Kidney epithelial cell (primary cell): ENCODE results near the gene FRY. TPM values are rescaled to one million over a fixed set of nuclear protein-coding genes. Genes with fewer than 3 reads are reported as not detected.

ENCODE experiments used
- DNase-seq: peaks from one replicate; pipeline ENCODE4 v3.0.0-alpha.2; 2010; ENCODE audit warnings: low read depth
- H3K27me3 ChIP-seq: 2 replicates; pipeline ENCODE4 v1.6.0; 2011; ENCODE audit warnings: low read length; ENCODE audit not compliant: control insufficient read depth, insufficient read depth
- H3K36me3 ChIP-seq: 2 replicates; pipeline ENCODE4 v1.5.1; 2011; ENCODE audit warnings: low read length; ENCODE audit not compliant: control insufficient read depth, insufficient read depth
- H3K4me3 ChIP-seq: 2 replicates; pipeline ENCODE4 v1.5.1; 2011; ENCODE audit warnings: low read depth, mild to moderate bottlenecking, control low read depth, low read length
- CTCF ChIP-seq: IDR thresholded peaks from 2 replicates; pipeline ENCODE4 v1.5.1; 2011; ENCODE audit warnings: mild to moderate bottlenecking, moderate library complexity, low read length, control low read depth, inconsistent platforms; ENCODE audit not compliant: insufficient read depth, poor library complexity, severe bottlenecking
- total RNA-seq: library from RNA; depleted of rRNA; stranded (reverse); fragments of >200 nt; gene quantifications from 2 replicates; pipeline ENCODE4 v1.2.3, GENCODE V29; 2015

The FRY gene
- total RNA-seq, 1 donor from 2014 or later, result 6.7 TPM

- Histone ChIP-seq H3K27me3 (no peaks in the 10 kb centered on the region), H3K36me3 (no peaks in the 10 kb centered on the region), H3K4me3 (no peak overlapping the region)
- TF ChIP-seq CTCF, result no peak
- DNase-seq, result no peak
These were observed 142.8 kb downstream of the FRY start for GRCh38 chr13:32174366-32174765.

GRCh38 chr13:32175307-32175706 lies 143.7 kb downstream of the FRY start:
- peak; percentile 5 for DNase-seq
- no peak overlapping the region for H3K4me3 ChIP-seq
- H3K27me3 ChIP-seq, result no peaks in the 10 kb centered on the region
- no peaks in the 10 kb centered on the region for H3K36me3 ChIP-seq
- no peak for TF ChIP-seq CTCF

GRCh38 chr13:32175943-32176342 lies 144.4 kb downstream of the FRY start:
- DNase-seq, result no peak
- H3K4me3 ChIP-seq, result no peak overlapping the region
- no peaks in the 10 kb centered on the region for H3K36me3 ChIP-seq
- H3K27me3 ChIP-seq, result no peaks in the 10 kb centered on the region
- no peak for TF ChIP-seq CTCF

- no peak for DNase-seq
- Histone ChIP-seq H3K27me3 (no peaks in the 10 kb centered on the region), H3K4me3 (no peak overlapping the region), H3K36me3 (no peaks in the 10 kb centered on the region)
- no peak for TF ChIP-seq CTCF
These were observed 145.1 kb downstream of the FRY start for GRCh38 chr13:32176696-32177095.

GRCh38 chr13:32178763-32179162 lies 147.2 kb downstream of the FRY start:
- no peak for TF ChIP-seq CTCF
- Histone ChIP-seq H3K27me3 (no peaks in the 10 kb centered on the region), H3K4me3 (no peak overlapping the region), H3K36me3 (no peaks in the 10 kb centered on the region)
- DNase-seq, result no peak

GRCh38 chr13:32179708-32180107 lies 148.1 kb downstream of the FRY start:
- Histone ChIP-seq H3K27me3 (no peaks in the 10 kb centered on the region), H3K4me3 (no peak overlapping the region), H3K36me3 (no peaks in the 10 kb centered on the region)
- no peak for DNase-seq
- no peak for TF ChIP-seq CTCF
